Left ventricle myocardium inferior (tissue), 1 donor: Measurements from ENCODE around the gene SORCS2. TPM values are rescaled to one million over a fixed set of nuclear protein-coding genes. Genes with fewer than 3 reads are reported as not detected.

ENCODE experiments used
- DNase-seq: peaks from one replicate; pipeline ENCODE4 v3.0.0-alpha.2; 2020
- H3K27ac ChIP-seq: fragments of 200-600 bp; replicated peaks from 2 replicates; pipeline ENCODE4 v1.8.0; 2021
- H3K27me3 ChIP-seq: fragments of 200-600 bp; 2 replicates; pipeline ENCODE4 v1.8.0; 2021; ENCODE audit warnings: low read depth
- H3K36me3 ChIP-seq: fragments of 200-600 bp; 2 replicates; pipeline ENCODE4 v1.8.0; 2021
- H3K4me1 ChIP-seq: fragments of 200-600 bp; 2 replicates; pipeline ENCODE4 v1.8.0; 2021
- H3K4me3 ChIP-seq: fragments of 200-600 bp; 2 replicates; pipeline ENCODE4 v1.8.0; 2021; ENCODE audit warnings: mild to moderate bottlenecking, moderate library complexity
- H3K9me3 ChIP-seq: fragments of 200-600 bp; replicated peaks from 2 replicates; pipeline ENCODE4 v1.8.0; 2021
- CTCF ChIP-seq: fragments of 200-600 bp; IDR thresholded peaks from 2 replicates; pipeline ENCODE4 v1.8.0; 2021; ENCODE audit warnings: antibody characterized with exemption, mild to moderate bottlenecking, borderline replicate concordance
- intact Hi-C: fragments of 100-400 bp; cut with micrococcal nuclease; formaldehyde crosslinking; loops from one replicate; pipeline ENCODE4 v1.11.0; 2022
- total RNA-seq: library from RNA; stranded (reverse); fragmentation: NEBNext Ultra II Directional; extraction: Animal tissue kit (Norgen Biotek cat#: 25700); gene quantifications from one replicate; pipeline ENCODE4 v1.2.1, GENCODE V29; 2021
- donor health status: DM: no; HTN: yes; CAD: no; lungs with severe emphysema.

Gene SORCS2
- total RNA-seq, 1 donor from 2014 or later = 1.2 TPM

DNA sequence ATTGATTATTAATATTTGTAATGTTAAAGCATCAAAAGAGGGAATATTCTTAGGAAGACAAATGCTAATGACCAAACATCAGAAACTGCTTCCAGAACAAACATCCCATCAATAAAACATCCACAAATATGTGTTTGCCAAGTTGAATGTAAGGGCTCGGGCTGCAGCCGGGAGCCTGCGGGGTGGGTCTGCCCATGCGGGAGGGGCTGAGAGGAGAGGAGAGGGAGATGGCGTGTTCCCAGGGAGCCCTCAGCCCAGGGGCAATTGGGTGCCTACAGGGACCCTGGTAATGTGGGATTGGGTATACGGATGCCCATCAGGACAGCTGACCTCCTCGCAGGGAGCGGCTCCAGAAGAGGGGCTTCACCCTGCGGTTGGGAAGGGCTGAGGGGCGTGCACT lies 280.7 kb downstream of the SORCS2 start:
- no peak overlapping the region for H3K4me3 ChIP-seq
- DNase-seq = no peak
- no peaks in the 10 kb centered on the region for H3K9me3 ChIP-seq
- H3K36me3 ChIP-seq = no peaks in the 10 kb centered on the region
- no peaks in the 10 kb centered on the region for H3K4me1 ChIP-seq
- intact Hi-C loops = no loop called here
- TF ChIP-seq CTCF = no peak
- peaks cover 31% of the 10 kb centered on the region for H3K27me3 ChIP-seq
- no peak overlapping the region for H3K27ac ChIP-seq

- H3K27ac ChIP-seq = no peak overlapping the region
- no peak for TF ChIP-seq CTCF
- no peaks in the 10 kb centered on the region for H3K4me1 ChIP-seq
- peaks cover 31% of the 10 kb centered on the region for H3K27me3 ChIP-seq
- intact Hi-C loops = no loop called here
- H3K9me3 ChIP-seq = no peaks in the 10 kb centered on the region
- no peaks in the 10 kb centered on the region for H3K36me3 ChIP-seq
- no peak for DNase-seq
- no peak overlapping the region for H3K4me3 ChIP-seq
Measured at GRCh38 chr4:7474320-7474719, 282.0 kb downstream of the SORCS2 start.

- TF ChIP-seq CTCF = no peak
- Histone ChIP-seq H3K4me3 (no peak overlapping the region), H3K9me3 (no peaks in the 10 kb centered on the region), H3K36me3 (no peaks in the 10 kb centered on the region), H3K4me1 (no peaks in the 10 kb centered on the region), H3K27me3 (peaks cover 31% of the 10 kb centered on the region), H3K27ac (no peak overlapping the region)
- intact Hi-C loops = no loop called here
- DNase-seq = no peak
Measured at GRCh38 chr4:7475207-7475606, 282.9 kb downstream of the SORCS2 start.

- Histone ChIP-seq H3K9me3 (no peaks in the 10 kb centered on the region), H3K4me3 (no peak overlapping the region), H3K4me1 (no peaks in the 10 kb centered on the region), H3K36me3 (no peaks in the 10 kb centered on the region), H3K27me3 (peaks cover 19% of the 10 kb centered on the region), H3K27ac (no peak overlapping the region)
- intact Hi-C loops = no loop called here
- DNase-seq = no peak
- no peak for TF ChIP-seq CTCF
Measured at GRCh38 chr4:7476820-7477219, 284.5 kb downstream of the SORCS2 start.

GRCh38 chr4:7477695-7478094 lies 285.4 kb downstream of the SORCS2 start:
- Histone ChIP-seq H3K36me3 (no peaks in the 10 kb centered on the region), H3K4me3 (no peak overlapping the region), H3K27me3 (peaks cover 11% of the 10 kb centered on the region), H3K9me3 (no peaks in the 10 kb centered on the region), H3K4me1 (no peaks in the 10 kb centered on the region), H3K27ac (no peak overlapping the region)
- intact Hi-C loops = no loop called here
- TF ChIP-seq CTCF = no peak
- DNase-seq = no peak

- H3K4me1 ChIP-seq = no peaks in the 10 kb centered on the region
- H3K36me3 ChIP-seq = no peaks in the 10 kb centered on the region
- no peak overlapping the region for H3K27ac ChIP-seq
- H3K4me3 ChIP-seq = no peak overlapping the region
- no peak for TF ChIP-seq CTCF
- H3K9me3 ChIP-seq = no peaks in the 10 kb centered on the region
- no peak for DNase-seq
- intact Hi-C loops = no loop called here
- H3K27me3 ChIP-seq = peaks cover 1% of the 10 kb centered on the region
Measured at GRCh38 chr4:7478665-7479064, 286.3 kb downstream of the SORCS2 start.
